Activated CD8-positive, alpha-beta memory T cell treated with anti-CD3 and anti-CD28 coated beads, Interleukin-2, amount 10 ng/mL, durations not matched to agents 7 days and 5 days (primary cell): ENCODE measurements around the gene EPB41L2. TPM values are rescaled to one million over a fixed set of nuclear protein-coding genes. Genes with fewer than 3 reads are reported as not detected.

ENCODE experiments used
- ATAC-seq: fragments of 150-1000 bp; cut with Tn5 transposase; one replicate; pipeline ENCODE4 v1.10.0; 2021; ENCODE audit warnings: moderate library complexity
- CTCF ChIA-PET: fragments of 350-600 bp; sonication (Branson Sonifier 250); formaldehyde crosslinking; loops from one replicate; lab custom pipeline; 2021; ENCODE audit warnings: antibody characterized with exemption; lab: Charles Lee
- DNase-seq: peaks from one replicate; pipeline ENCODE4 v3.0.0-alpha.2; 2020
- H3K27ac Mint-ChIP-seq: one replicate; pipeline ENCODE4 v1.8.0; 2021; ENCODE audit warnings: mild to moderate bottlenecking, mixed read lengths
- H3K27me3 Mint-ChIP-seq: one replicate; pipeline ENCODE4 v1.8.0; 2021; ENCODE audit warnings: mixed read lengths
- H3K36me3 Mint-ChIP-seq: one replicate; pipeline ENCODE4 v1.8.0; 2021; ENCODE audit warnings: mild to moderate bottlenecking, mixed read lengths
- H3K4me1 Mint-ChIP-seq: one replicate; pipeline ENCODE4 v1.8.0; 2021; ENCODE audit warnings: mixed read lengths
- H3K4me3 Mint-ChIP-seq: one replicate; pipeline ENCODE4 v1.8.0; 2021; ENCODE audit warnings: mild to moderate bottlenecking, moderate library complexity, mixed read lengths
- H3K9me3 Mint-ChIP-seq: one replicate; pipeline ENCODE4 v1.8.0; 2022; ENCODE audit warnings: low read depth, mixed read lengths
- total RNA-seq, 2 experiments: library from RNA; stranded (reverse); gene quantifications; one replicate each; pipeline ENCODE4 v1.2.3, GENCODE V29; 2021

The EPB41L2 gene
- total RNA-seq, 2 experiments from 2014 or later, result 32.8 to 58.0 TPM

- Mint-ChIP-seq H3K9me3 (no peaks in the 10 kb centered on the region), H3K4me1 (peaks cover 3% of the 10 kb centered on the region), H3K27me3 (no peaks in the 10 kb centered on the region), H3K36me3 (no peaks in the 10 kb centered on the region), H3K4me3 (no peak overlapping the region), H3K27ac (no peak overlapping the region)
- CTCF ChIA-PET, result interaction anchor here (1.1 kb wide), 1 partner anchor 83 kb away, joined by 3 read pairs; no protein-coding TSS in a partner anchor
- no peak for ATAC-seq
- DNase-seq, result no peak
Observed at GRCh38 chr6:130967502-130968445, 95.3 kb downstream of the EPB41L2 start.

- no peak overlapping the region for H3K27ac Mint-ChIP-seq
- CTCF ChIA-PET, result interaction anchor here (1.1 kb wide), 1 partner anchor 81 kb away, joined by 3 read pairs; no protein-coding TSS in a partner anchor
- H3K36me3 Mint-ChIP-seq, result no peaks in the 10 kb centered on the region
- peaks cover 3% of the 10 kb centered on the region for H3K4me1 Mint-ChIP-seq
- DNase-seq (no peak), ATAC-seq (no peak)
- no peaks in the 10 kb centered on the region for H3K9me3 Mint-ChIP-seq
- H3K4me3 Mint-ChIP-seq, result no peak overlapping the region
- H3K27me3 Mint-ChIP-seq, result no peaks in the 10 kb centered on the region
Observed at GRCh38 chr6:130966344-130966980, 96.6 kb downstream of the EPB41L2 start.

- no peaks in the 10 kb centered on the region for H3K36me3 Mint-ChIP-seq
- H3K4me1 Mint-ChIP-seq, result peaks cover 3% of the 10 kb centered on the region
- no peaks in the 10 kb centered on the region for H3K9me3 Mint-ChIP-seq
- CTCF ChIA-PET, result no interaction called here
- no peaks in the 10 kb centered on the region for H3K27me3 Mint-ChIP-seq
- ATAC-seq (no peak), DNase-seq (no peak)
- no peak overlapping the region for H3K27ac Mint-ChIP-seq
- H3K4me3 Mint-ChIP-seq, result no peak overlapping the region
Observed at GRCh38 chr6:130965656-130966055, 97.4 kb downstream of the EPB41L2 start.

GRCh38 chr6:130964808-130965604, 98.0 kb downstream of the EPB41L2 start:
- Mint-ChIP-seq H3K27ac (no peak overlapping the region), H3K9me3 (no peaks in the 10 kb centered on the region), H3K4me3 (no peak overlapping the region), H3K27me3 (no peaks in the 10 kb centered on the region), H3K36me3 (no peaks in the 10 kb centered on the region), H3K4me1 (peaks cover 3% of the 10 kb centered on the region)
- CTCF ChIA-PET, result interaction anchor here (0.8 kb wide), 1 partner anchor 59 kb away, joined by 3 read pairs; no protein-coding TSS in a partner anchor
- ATAC-seq, result no peak
- DNase-seq, result no peak

- peaks cover 3% of the 10 kb centered on the region for H3K4me1 Mint-ChIP-seq
- no peak overlapping the region for H3K4me3 Mint-ChIP-seq
- DNase-seq, result no peak
- H3K27me3 Mint-ChIP-seq, result no peaks in the 10 kb centered on the region
- CTCF ChIA-PET, result interaction anchor here (0.8 kb wide), 1 partner anchor 60 kb away, joined by 3 read pairs; no protein-coding TSS in a partner anchor
- H3K36me3 Mint-ChIP-seq, result no peaks in the 10 kb centered on the region
- no peaks in the 10 kb centered on the region for H3K9me3 Mint-ChIP-seq
- H3K27ac Mint-ChIP-seq, result no peak overlapping the region
- ATAC-seq, result no peak
Observed at GRCh38 chr6:130964289-130964688, 98.8 kb downstream of the EPB41L2 start.

- no peak for ATAC-seq
- Mint-ChIP-seq H3K27ac (no peak overlapping the region), H3K4me1 (peaks cover 3% of the 10 kb centered on the region), H3K27me3 (no peaks in the 10 kb centered on the region), H3K9me3 (no peaks in the 10 kb centered on the region), H3K36me3 (no peaks in the 10 kb centered on the region), H3K4me3 (no peak overlapping the region)
- CTCF ChIA-PET, result no interaction called here
- no peak for DNase-seq
Observed at GRCh38 chr6:130962966-130963365, 100.1 kb downstream of the EPB41L2 start.

- no peak for DNase-seq
- Mint-ChIP-seq H3K36me3 (no peaks in the 10 kb centered on the region), H3K27me3 (no peaks in the 10 kb centered on the region), H3K4me1 (peaks cover 3% of the 10 kb centered on the region), H3K9me3 (no peaks in the 10 kb centered on the region), H3K4me3 (no peak overlapping the region), H3K27ac (no peak overlapping the region)
- CTCF ChIA-PET, result interaction anchor here (0.6 kb wide), 1 partner anchor 76 kb away, joined by 3 read pairs; no protein-coding TSS in a partner anchor
- no peak for ATAC-seq
Observed at GRCh38 chr6:130961148-130961547, 101.9 kb downstream of the EPB41L2 start.

- no peak for ATAC-seq
- CTCF ChIA-PET, result no interaction called here
- no peaks in the 10 kb centered on the region for H3K27me3 Mint-ChIP-seq
- peaks cover 2% of the 10 kb centered on the region for H3K4me1 Mint-ChIP-seq
- no peak overlapping the region for H3K27ac Mint-ChIP-seq
- H3K9me3 Mint-ChIP-seq, result no peaks in the 10 kb centered on the region
- DNase-seq, result no peak
- no peak overlapping the region for H3K4me3 Mint-ChIP-seq
- peaks cover 2% of the 10 kb centered on the region for H3K36me3 Mint-ChIP-seq
Observed at GRCh38 chr6:130959951-130960350, 103.1 kb downstream of the EPB41L2 start.

GRCh38 chr6:130958468-130958867, 104.6 kb downstream of the EPB41L2 start:
- Mint-ChIP-seq H3K4me1 (no peaks in the 10 kb centered on the region), H3K36me3 (peaks cover 2% of the 10 kb centered on the region), H3K27me3 (no peaks in the 10 kb centered on the region), H3K27ac (no peak overlapping the region), H3K9me3 (no peaks in the 10 kb centered on the region), H3K4me3 (no peak overlapping the region)
- DNase-seq (no peak), ATAC-seq (no peak)
- CTCF ChIA-PET, result no interaction called here

- Mint-ChIP-seq H3K9me3 (no peaks in the 10 kb centered on the region), H3K27me3 (no peaks in the 10 kb centered on the region), H3K4me1 (no peaks in the 10 kb centered on the region), H3K27ac (no peak overlapping the region), H3K4me3 (no peak overlapping the region), H3K36me3 (peaks cover 6% of the 10 kb centered on the region)
- DNase-seq (no peak), ATAC-seq (no peak)
- CTCF ChIA-PET, result no interaction called here
Observed at GRCh38 chr6:130955755-130956154, 107.3 kb downstream of the EPB41L2 start.

GRCh38 chr6:130949553-130949952, 113.5 kb downstream of the EPB41L2 start:
- DNase-seq, result no peak
- H3K27ac Mint-ChIP-seq, result no peak overlapping the region
- CTCF ChIA-PET, result no interaction called here
- no peaks in the 10 kb centered on the region for H3K27me3 Mint-ChIP-seq
- H3K4me3 Mint-ChIP-seq, result no peak overlapping the region
- H3K9me3 Mint-ChIP-seq, result no peaks in the 10 kb centered on the region
- ATAC-seq, result no peak
- no peaks in the 10 kb centered on the region for H3K4me1 Mint-ChIP-seq
- H3K36me3 Mint-ChIP-seq, result peaks cover 5% of the 10 kb centered on the region

- Mint-ChIP-seq H3K9me3 (no peaks in the 10 kb centered on the region), H3K4me1 (no peaks in the 10 kb centered on the region)
Observed at GRCh38 chr6:130947464-130947863, 115.6 kb downstream of the EPB41L2 start.

GRCh38 chr6:130946076-130946475, 117.0 kb downstream of the EPB41L2 start:
- H3K4me1 Mint-ChIP-seq, result no peaks in the 10 kb centered on the region
- DNase-seq, result no peak
- H3K9me3 Mint-ChIP-seq, result no peaks in the 10 kb centered on the region
- no peaks in the 10 kb centered on the region for H3K27me3 Mint-ChIP-seq
- no peak for ATAC-seq
- CTCF ChIA-PET, result no interaction called here
- no peak overlapping the region for H3K4me3 Mint-ChIP-seq
- H3K27ac Mint-ChIP-seq, result no peak overlapping the region
- H3K36me3 Mint-ChIP-seq, result no peaks in the 10 kb centered on the region

More at GRCh38 chr6:130947464-130947863, 115.6 kb downstream of the EPB41L2 start:
- ATAC-seq (no peak), DNase-seq (no peak)
- Mint-ChIP-seq H3K27ac (no peak overlapping the region), H3K36me3 (peaks cover 3% of the 10 kb centered on the region), H3K27me3 (no peaks in the 10 kb centered on the region), H3K4me3 (no peak overlapping the region)
- CTCF ChIA-PET, result no interaction called here
